HFF-Myc (cell line): ENCODE measurements around the gene TSR2.
"Not testable (repeated sequence)": the region's sequence is repeated elsewhere in the genome, so short reads cannot be mapped to it uniquely, and the experiment has no call there.

ENCODE experiments used
- DNase-seq: peaks from one replicate; pipeline ENCODE4 v3.0.0-alpha.2; 2011; ENCODE audit warnings: low read depth; ENCODE audit errors: extremely low read depth
- H3K4me3 ChIP-seq: replicated peaks from 2 replicates; pipeline ENCODE4 v1.5.1; 2011; ENCODE audit warnings: low read depth, mild to moderate bottlenecking, control low read depth, low read length
- CTCF ChIP-seq: IDR thresholded peaks from 2 replicates; pipeline ENCODE4 v1.5.1; 2012; ENCODE audit warnings: mild to moderate bottlenecking, low read depth, low read length, control low read depth; ENCODE audit errors: missing control alignments

Gene TSR2

GRCh38 chrX:54470054-54470760 lies 30.0 kb downstream of the TSR2 start:
- no peak for TF ChIP-seq CTCF

DNA sequence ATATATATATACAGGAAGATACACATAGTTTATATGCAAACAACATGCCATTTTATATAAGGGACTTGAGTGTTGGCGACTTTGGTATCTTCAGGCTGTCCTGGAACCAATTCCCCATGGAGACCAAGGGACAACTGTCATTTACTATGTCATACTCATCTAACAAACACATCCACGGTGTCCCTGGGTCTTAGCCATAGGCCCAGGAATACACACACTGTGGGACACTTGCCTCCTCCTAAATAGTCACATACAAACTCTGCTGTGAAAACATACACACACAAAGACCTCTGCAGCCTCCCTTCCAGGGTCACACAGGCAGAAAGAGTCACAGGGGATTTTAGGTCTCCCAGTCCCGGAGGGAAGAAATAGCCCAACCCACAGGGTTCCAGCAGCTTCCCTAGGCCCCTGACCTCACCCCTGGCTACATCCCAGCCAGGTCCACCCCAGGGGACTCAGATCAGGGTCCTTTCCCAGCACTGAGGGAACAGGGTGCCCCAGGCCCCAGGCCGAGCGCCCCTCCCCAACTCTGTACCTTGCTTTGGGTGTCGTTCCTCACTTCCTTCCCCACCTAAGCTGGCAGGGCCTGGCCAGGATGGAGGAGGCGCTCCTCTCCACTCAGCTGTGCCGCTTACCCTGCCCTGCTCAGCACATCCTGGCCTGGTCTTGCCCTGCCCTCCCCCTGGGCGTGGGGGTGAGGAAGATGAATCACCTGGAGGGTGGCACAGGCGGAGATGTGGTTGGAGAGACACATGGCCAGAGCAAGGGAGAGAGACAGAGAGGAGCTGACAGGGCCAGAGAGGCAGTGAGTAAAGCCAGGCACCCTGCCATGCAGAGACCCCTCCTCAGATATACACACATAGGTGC lies 34.0 kb downstream of the TSR2 start:
- TF ChIP-seq CTCF: no peak
- DNase-seq: no peak

More at GRCh38 chrX:54470054-54470760, 30.0 kb downstream of the TSR2 start:
- no peak for DNase-seq
- no peak overlapping the region for H3K4me3 ChIP-seq

GRCh38 chrX:54479136-54480111 lies 39.2 kb downstream of the TSR2 start:
- TF ChIP-seq CTCF: no peak
- no peak overlapping the region for H3K4me3 ChIP-seq
- no peak for DNase-seq

More for the DNA sequence above, 34.0 kb downstream of the TSR2 start:
- no peak overlapping the region for H3K4me3 ChIP-seq

GRCh38 chrX:54482839-54483593 lies 42.8 kb downstream of the TSR2 start:
- no peak overlapping the region for H3K4me3 ChIP-seq
- no peak for TF ChIP-seq CTCF
- no peak for DNase-seq

GRCh38 chrX:54483946-54484345 lies 43.7 kb downstream of the TSR2 start:
- no peak for TF ChIP-seq CTCF
- no peak overlapping the region for H3K4me3 ChIP-seq
- no peak for DNase-seq

DNA sequence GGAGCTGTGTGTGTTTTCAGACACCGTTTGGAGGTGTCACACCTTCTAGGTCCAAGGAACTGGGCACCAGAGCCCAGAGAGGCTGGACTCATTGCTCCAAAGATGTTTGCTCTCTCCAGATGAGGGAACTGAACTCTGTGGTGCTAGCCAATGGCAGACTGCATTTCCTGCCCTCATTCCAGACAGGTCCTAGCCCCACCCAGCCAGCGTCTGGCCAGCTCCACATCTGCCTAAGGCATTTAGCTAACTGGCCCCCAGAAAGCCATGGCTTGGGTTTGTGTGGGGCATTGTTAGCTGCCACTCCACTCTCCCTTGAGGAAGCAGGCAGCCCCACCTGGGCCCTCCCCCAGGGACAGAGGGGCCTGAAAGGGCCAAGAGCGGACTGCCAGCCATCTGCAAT lies 44.5 kb downstream of the TSR2 start:
- DNase-seq: no peak
- TF ChIP-seq CTCF: no peak
- no peak overlapping the region for H3K4me3 ChIP-seq

DNA sequence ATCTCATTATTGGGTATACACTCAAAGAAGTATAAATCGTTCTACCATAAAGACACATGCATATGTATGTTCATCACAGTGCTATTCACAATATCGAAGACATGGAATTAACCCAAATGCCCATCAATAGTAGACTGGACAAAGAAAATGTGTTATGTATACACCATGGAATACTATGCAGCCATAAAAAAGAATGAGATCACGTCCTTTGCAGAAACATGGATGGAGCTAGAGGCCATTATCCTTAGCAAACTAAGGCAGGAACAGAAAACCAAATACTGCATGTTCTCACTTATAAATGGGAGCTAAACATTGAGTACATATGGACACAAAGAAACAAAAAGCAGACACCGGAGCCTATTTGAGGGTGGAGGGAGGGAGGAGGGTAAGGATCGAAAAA lies 49.6 kb downstream of the TSR2 start:
- H3K4me3 ChIP-seq, DNase-seq: not testable (repeated sequence)
